CD4-positive, alpha-beta T cell treated with Interleukin-10 for 1 hour (primary cell): ENCODE results near the gene HDAC4.

Experiments
- DNase-seq: peaks from one replicate; pipeline ENCODE4 v3.0.0-alpha.2; 2020

The HDAC4 gene

GRCh38 chr2:239396881-239397681, 3.7 kb downstream of the HDAC4 start:
- peak; percentile 50 for DNase-seq

- no peak for DNase-seq
These were observed 5.3 kb downstream of the HDAC4 start for GRCh38 chr2:239395524-239395923.

GRCh38 chr2:239394978-239395377, 5.8 kb downstream of the HDAC4 start:
- no peak for DNase-seq

- DNase-seq: no peak
These were observed 6.4 kb downstream of the HDAC4 start for GRCh38 chr2:239394346-239394945.

GRCh38 chr2:239393941-239394340, 6.9 kb downstream of the HDAC4 start:
- no peak for DNase-seq

DNA sequence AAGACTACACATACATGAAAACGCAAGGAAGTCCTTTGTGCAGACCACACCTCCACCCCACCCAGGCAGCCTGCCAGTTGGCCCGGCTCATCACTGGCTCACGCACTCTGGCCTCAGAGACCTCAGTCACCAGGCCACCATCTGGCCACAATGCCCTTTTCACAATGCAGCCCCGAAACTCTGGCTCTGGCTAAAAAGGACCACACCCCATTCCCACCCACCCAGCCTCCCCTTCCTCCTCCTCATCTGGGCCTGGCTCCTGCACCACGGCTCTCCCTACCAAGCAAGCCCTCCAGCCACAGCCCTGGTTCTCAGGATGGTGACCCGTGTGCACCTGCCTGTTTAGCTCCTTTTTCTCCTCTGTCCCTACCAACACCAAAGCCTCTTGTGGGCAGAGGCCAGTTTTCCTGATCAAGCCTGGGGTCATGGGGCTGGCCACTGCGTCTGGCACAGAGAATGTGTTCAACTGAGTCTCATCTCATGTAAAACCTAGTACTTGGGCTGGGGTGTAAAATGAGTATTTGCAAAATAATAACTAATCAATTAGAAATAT, 7.4 kb downstream of the HDAC4 start:
- no peak for DNase-seq

- DNase-seq: no peak
These were observed 8.0 kb downstream of the HDAC4 start for GRCh38 chr2:239392688-239393387.

- no peak for DNase-seq
These were observed 8.8 kb downstream of the HDAC4 start for GRCh38 chr2:239392072-239392357.

- no peak for DNase-seq
These were observed 9.3 kb downstream of the HDAC4 start for GRCh38 chr2:239391286-239392071.

GRCh38 chr2:239390546-239391285, 10.1 kb downstream of the HDAC4 start:
- no peak for DNase-seq

GRCh38 chr2:239389414-239390329, 11.1 kb downstream of the HDAC4 start:
- DNase-seq: no peak

- DNase-seq: no peak
These were observed 12.3 kb downstream of the HDAC4 start for GRCh38 chr2:239388236-239389151.

GRCh38 chr2:239387811-239388210, 13.0 kb downstream of the HDAC4 start:
- no peak for DNase-seq

DNA sequence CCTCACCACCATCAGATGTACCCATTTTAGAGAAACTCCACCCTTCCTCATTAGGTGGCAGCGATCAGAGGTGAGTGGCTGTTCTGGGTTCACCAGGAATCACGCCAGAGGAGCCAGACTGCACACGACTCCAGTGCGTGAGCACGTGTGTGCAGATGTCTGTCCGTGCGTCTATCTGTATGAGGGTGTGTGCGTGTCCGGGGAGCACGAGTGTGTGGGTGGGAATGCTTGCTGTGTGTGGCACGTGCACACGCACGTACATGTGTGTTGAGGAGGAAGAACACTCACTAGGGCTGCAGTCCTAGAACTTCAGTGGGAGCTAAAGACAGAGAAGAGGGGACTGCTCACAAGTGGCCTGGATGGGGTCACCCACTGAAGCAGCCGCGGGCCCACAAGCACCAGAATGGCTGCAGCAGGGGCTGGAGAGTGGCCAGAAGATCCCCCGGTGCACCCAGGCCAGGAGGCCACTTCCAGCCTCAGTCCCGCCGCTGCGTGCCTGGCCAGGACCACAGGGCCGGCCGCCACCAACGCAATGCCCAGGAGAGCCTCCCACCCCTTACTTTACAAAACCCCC, 13.9 kb downstream of the HDAC4 start:
- DNase-seq: no peak

DNA sequence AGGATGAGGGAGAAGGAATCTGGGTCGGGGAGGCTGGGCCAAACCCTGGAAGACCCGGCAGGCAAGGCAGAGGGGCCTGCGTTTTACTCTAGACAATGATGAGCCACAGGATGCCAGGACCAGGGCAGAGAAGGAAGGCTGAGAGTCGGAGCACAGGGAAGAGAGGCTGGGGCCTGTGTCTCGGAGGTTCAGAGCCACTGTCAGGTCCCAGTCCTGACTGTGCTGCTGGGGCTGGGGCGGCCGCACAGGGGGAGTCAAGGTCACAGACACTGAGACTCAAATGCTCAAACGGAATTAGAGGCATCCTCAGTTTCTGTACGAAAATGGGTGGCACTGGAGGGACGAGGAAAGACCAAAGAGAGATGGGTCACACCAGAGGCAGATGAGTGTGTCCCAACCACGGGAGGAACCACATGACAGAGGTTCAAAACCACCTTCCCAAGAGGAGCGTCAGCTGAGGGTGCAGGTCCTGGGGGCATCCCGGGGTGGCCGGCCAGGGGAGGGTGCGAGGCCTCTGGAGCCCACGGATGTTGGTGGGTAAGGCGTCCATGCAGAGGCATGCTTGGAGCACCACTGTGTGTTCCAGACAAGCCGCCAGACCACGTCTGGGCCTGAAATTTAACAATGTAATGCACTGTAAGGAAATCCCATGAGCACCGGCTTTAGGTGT, 14.7 kb downstream of the HDAC4 start:
- no peak for DNase-seq

DNA sequence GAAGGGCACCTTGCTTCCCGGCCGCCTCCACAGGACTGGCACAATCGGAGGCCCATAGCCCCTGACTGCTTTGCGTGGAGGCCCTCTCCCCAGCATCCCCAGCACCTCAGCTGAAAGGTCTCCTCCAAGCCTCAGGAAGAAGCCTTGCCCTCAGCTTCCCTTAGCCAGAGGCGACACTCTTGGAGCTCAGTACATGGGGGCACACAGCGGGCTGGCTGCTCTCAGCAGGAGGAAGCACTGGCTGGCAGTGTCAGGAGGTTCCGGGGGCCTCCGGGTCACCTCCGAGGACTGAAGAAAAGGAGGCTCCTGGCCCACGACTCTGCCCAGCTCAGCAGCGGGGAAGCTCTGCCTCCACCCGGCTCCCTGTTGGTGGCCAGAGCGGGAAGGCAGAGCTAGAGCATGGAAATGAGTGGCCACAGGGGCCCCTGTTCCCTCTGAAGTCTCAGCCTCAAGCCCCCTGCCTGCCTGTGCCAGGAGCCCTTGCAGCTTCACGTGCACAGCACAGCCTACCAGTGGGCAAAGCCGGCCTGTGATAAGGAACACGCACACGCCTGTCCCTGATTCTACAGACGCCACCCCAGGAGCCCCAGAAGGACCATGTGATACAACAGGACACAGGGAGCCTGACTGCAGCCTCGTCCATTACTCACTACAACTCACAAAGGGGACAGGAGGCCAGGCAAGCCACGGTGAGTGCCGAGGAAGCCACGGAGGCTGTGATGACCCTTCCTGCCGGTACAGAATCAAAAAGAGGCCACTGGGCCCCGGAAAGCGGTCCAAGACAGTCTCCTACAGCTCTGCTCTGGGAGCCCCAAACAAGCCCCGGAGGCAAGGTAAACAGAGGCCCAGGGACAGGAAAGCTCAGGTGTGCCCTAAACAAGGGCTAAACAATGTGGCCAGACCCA, 15.5 kb downstream of the HDAC4 start:
- DNase-seq: no peak

- no peak for DNase-seq
These were observed 17.1 kb downstream of the HDAC4 start for GRCh38 chr2:239383759-239384156.
